Spleen (tissue), 7 donors: ENCODE results near the gene CHN1.

ENCODE experiments used
- POLR2A ChIP-seq, 3 donors: fragments of 450-650 bp; IDR thresholded peaks; one replicate each; pipeline ENCODE4 v1.5.1; 2017; ENCODE audit warnings: antibody characterized with exemption in 3 of 3, mild to moderate bottlenecking in 1 of 3
- TF ChIP-seq, protein P1 (sequence below), 11 experiments: fragments of 200-600 bp in 7 of 11; fragments of 450-650 bp in 4 of 11; sonication (generic) in 4 of 11; IDR thresholded peaks in 8 of 11; conservative IDR thresholded peaks in 3 of 11; 1 replicate in 7 of 11; 2 replicates in 4 of 11; pipeline versions ENCODE4 v1.4.0 to v1.8.0; 2016 to 2021; ENCODE audit warnings: antibody characterized with exemption in 11 of 11, inconsistent platforms in 4 of 11, mild to moderate bottlenecking in 1 of 11
- donor health status: DM: no; HTN: no; CAD: no; lungs with moderate emphysema.
- donor health status: DM: no; HTN: no; CAD: no.
- donor health status: DM: no; HTN: no; CAD: no.

- TF ChIP-seq, protein P1, sequence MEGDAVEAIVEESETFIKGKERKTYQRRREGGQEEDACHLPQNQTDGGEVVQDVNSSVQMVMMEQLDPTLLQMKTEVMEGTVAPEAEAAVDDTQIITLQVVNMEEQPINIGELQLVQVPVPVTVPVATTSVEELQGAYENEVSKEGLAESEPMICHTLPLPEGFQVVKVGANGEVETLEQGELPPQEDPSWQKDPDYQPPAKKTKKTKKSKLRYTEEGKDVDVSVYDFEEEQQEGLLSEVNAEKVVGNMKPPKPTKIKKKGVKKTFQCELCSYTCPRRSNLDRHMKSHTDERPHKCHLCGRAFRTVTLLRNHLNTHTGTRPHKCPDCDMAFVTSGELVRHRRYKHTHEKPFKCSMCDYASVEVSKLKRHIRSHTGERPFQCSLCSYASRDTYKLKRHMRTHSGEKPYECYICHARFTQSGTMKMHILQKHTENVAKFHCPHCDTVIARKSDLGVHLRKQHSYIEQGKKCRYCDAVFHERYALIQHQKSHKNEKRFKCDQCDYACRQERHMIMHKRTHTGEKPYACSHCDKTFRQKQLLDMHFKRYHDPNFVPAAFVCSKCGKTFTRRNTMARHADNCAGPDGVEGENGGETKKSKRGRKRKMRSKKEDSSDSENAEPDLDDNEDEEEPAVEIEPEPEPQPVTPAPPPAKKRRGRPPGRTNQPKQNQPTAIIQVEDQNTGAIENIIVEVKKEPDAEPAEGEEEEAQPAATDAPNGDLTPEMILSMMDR (IDR thresholded peaks at IDR 0.05 in 8 of 11, conservative IDR thresholded peaks at IDR 0.05 in 3 of 11), result no peak
- TF ChIP-seq POLR2A (IDR thresholded peaks at IDR 0.05), result no peak
These were observed 177.5 kb downstream of the CHN1 start for GRCh38 chr2:174827371-174828369.
